H1 (cell line): ENCODE results near the gene ATAD3A.

Source experiments
- CEBPB ChIP-seq: IDR thresholded peaks from 2 replicates; pipeline ENCODE4 v1.6.1; 2012; ENCODE audit warnings: low read depth, low read length
- EZH2 ChIP-seq: fragments of 200-600 bp; sonication (generic); IDR thresholded peaks from 2 replicates; pipeline ENCODE4 v1.7.1; 2012; ENCODE audit warnings: low read depth, mild to moderate bottlenecking, moderate library complexity, low read length, inconsistent platforms; ENCODE audit not compliant: severe bottlenecking
- HDAC6 ChIP-seq: IDR thresholded peaks from one replicate; pipeline ENCODE4 v1.7.1; 2012; ENCODE audit warnings: low read depth, mild to moderate bottlenecking, inconsistent platforms, low read length, moderate library complexity
- POLR2A ChIP-seq, 2 experiments: IDR thresholded peaks; 1 replicate in 1 of 2; 2 replicates in 1 of 2; pipeline ENCODE4 v1.6.1; 2011; ENCODE audit warnings: low read depth in 2 of 2, low read length in 2 of 2, mild to moderate bottlenecking in 2 of 2; ENCODE audit errors: control extremely low read depth in 1 of 2
- RNF2 ChIP-seq: fragments of 200-900, 300-1000 bp; sonication (generic); IDR thresholded peaks from 2 replicates; pipeline ENCODE4 v1.7.1; 2016; ENCODE audit warnings: borderline replicate concordance, low read depth, mild to moderate bottlenecking, antibody characterized with exemption, low read length; ENCODE audit not compliant: poor library complexity, severe bottlenecking; ENCODE audit errors: missing control alignments
- YY1 ChIP-seq: IDR thresholded peaks from 2 replicates; pipeline ENCODE4 v1.6.1; 2011; ENCODE audit warnings: low read depth, mild to moderate bottlenecking, low read length
- TF ChIP-seq, protein P1 (sequence below), 3 experiments: IDR thresholded peaks; 1 replicate in 2 of 3; 2 replicates in 1 of 3; pipeline versions ENCODE4 v1.5.1 to v1.6.1; 2011; ENCODE audit warnings: low read length in 3 of 3, mild to moderate bottlenecking in 3 of 3, inconsistent platforms in 2 of 3, low read depth in 1 of 3, moderate library complexity in 1 of 3; ENCODE audit not compliant: insufficient read depth in 1 of 3; ENCODE audit errors: control extremely low read depth in 1 of 3

DNA sequence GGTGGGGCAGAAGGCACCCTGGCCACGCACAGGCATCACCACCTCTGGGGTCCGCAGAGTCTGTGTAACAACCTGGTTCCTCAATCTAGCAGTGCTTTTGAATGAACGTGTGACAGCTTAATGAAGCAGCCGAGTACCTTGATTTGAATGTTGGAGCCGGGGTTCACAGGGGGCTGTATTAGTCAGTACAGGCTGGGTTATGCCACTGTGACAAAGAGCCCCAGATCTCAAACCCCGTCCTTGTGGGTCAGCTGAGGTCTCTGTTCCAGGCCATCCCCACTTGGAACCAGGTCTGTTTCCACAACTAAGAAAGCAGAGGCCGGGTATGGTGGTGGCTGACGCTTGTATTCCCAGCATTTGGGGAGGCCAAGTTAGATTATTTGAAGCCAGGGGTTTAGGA, 18.0 kb downstream of the ATAD3A start:
- no peak for TF ChIP-seq CEBPB
- TF ChIP-seq RNF2, result no peak
- TF ChIP-seq, protein P1, sequence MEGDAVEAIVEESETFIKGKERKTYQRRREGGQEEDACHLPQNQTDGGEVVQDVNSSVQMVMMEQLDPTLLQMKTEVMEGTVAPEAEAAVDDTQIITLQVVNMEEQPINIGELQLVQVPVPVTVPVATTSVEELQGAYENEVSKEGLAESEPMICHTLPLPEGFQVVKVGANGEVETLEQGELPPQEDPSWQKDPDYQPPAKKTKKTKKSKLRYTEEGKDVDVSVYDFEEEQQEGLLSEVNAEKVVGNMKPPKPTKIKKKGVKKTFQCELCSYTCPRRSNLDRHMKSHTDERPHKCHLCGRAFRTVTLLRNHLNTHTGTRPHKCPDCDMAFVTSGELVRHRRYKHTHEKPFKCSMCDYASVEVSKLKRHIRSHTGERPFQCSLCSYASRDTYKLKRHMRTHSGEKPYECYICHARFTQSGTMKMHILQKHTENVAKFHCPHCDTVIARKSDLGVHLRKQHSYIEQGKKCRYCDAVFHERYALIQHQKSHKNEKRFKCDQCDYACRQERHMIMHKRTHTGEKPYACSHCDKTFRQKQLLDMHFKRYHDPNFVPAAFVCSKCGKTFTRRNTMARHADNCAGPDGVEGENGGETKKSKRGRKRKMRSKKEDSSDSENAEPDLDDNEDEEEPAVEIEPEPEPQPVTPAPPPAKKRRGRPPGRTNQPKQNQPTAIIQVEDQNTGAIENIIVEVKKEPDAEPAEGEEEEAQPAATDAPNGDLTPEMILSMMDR (IDR thresholded peaks at IDR 0.05; ENCODE audit: control extremely low read depth in 1 of 3, insufficient read depth in 1 of 3, low read depth in 1 of 3, low read length in 3 of 3), result no peak
- no peak for TF ChIP-seq HDAC6
- TF ChIP-seq EZH2, result no peak
- TF ChIP-seq YY1, result no peak
- TF ChIP-seq POLR2A (IDR thresholded peaks at IDR 0.05; ENCODE audit: control extremely low read depth in 1 of 2, low read depth in 2 of 2, low read length in 2 of 2), result no peak
